RPMI7951 (cell line): ENCODE results near the gene CDKN2D. TPM values are rescaled to one million over a fixed set of nuclear protein-coding genes. Genes with fewer than 3 reads are reported as not detected.
"Not testable (repeated sequence)": the region's sequence is repeated elsewhere in the genome, so short reads cannot be mapped to it uniquely, and the experiment has no call there.

Experiments
- DNase-seq: peaks from one replicate; pipeline ENCODE4 v3.0.0-alpha.2; 2012; ENCODE audit warnings: low read depth
- total RNA-seq: library from RNA; depleted of rRNA; stranded (reverse); fragments of >200 nt; shearing (Covaris generic); gene quantifications from 2 replicates; pipeline ENCODE4 v1.2.3, GENCODE V29; 2014

Gene CDKN2D
- total RNA-seq, 1 experiment from 2014 or later = 32.9 TPM

DNA sequence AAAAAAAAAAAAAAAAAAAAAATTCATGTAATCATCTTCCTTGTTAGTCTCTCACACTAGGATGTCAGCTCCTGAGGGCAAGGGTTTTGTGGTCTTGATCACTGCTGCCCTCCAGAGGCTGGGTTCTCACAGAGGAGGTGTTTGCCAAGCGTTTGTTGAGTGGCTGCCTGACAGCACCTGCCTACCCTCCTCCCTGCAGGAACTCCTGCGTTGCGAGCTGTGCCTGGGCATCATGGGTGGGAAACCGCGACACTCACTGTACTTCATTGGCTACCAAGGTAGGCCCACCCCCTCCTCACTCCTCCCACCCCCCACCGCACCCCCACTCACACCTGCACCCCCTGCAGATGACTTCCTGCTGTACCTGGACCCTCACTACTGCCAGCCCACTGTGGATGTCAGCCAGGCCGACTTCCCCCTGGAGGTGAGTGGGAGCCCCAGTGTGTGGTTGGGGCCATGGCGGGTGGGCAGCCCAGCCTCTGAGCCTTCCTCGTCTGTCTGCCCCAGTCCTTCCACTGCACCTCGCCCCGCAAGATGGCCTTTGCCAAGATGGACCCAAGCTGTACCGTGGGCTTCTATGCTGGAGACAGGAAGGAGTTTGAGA lies 17.0 kb downstream of the CDKN2D start:
- DNase-seq = no peak

DNA sequence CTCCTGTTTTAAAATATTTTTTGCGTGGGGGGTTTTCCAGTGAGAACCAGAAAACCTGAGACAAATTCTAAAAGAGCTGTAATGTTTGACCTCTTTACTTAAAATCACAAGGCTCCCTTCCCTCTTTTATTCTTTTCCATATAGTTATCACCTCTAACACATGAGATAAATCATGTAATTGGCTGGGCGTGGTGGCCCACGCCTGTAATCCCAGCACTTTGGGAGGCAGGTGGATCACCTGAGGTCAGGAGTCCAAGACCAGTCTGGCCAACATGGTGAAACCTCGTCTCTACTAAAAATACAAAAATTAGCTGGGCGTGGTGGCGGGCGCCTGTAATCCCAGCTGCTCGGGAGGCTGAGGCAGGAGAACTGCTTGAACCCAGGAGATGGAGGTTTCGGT lies 17.8 kb downstream of the CDKN2D start:
- DNase-seq = not testable (repeated sequence)

DNA sequence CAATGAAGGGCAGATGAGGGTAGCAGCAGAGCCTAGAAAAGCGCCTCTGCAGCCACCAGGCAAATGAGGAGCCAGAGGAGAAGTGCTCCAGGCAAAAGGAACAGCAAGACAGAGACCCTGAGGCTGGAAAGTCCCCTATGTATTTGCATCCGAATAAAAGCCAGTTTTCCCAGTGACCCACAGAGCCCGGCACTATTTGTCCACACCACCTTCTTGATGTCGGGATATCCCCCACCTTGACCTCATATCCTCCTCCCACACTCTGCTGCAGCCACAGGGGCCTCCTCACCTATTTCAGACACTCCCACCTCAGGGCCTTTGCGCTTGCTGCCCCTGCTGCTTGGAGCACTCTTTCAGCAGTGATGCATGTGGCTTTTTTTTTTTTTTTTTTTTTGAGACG lies 18.4 kb downstream of the CDKN2D start:
- no peak for DNase-seq

DNA sequence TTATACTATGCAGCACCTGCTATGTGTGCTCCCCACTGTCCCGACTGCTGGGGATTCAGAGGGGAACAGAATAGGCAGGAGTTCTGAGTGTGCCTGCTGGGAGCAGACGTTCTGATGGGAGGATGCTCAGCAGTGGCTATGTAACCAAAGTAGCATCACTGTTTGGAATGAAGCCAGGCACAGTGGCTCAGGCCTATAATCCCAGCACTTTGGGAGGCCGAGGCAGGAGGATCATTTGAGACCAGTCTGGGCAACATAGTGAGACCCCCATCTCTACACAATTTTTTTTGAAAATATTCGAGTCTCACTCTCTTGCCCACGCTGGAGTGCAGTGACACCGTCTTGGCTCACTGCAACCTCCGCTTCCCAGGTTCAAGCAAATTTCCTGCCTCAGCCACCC lies 19.0 kb downstream of the CDKN2D start:
- DNase-seq = no peak

DNA sequence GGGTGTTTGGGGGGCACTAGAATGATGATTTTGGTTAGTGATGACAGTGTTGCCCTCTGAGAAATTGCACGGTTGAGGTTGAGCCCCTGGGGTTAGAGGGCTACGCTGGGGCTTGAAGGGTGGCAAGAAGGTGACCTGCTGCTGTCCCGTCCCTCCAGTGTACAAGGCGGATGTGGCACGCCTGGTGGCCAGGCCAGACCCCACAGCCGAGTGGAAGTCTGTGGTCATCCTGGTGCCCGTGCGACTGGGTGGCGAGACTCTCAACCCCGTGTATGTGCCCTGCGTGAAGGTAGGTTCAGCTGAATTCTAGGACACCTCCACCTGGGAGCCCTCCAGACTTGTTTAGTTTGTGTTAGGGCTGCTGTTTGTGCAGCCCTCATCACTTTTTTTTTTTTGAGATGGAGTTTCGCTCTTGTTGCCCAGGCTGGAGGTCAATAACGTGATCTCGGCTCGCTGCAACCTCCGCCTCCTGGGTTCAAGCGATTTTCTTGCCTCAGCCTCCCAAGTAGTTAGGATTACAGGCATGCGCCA lies 20.0 kb downstream of the CDKN2D start:
- DNase-seq = no peak

- DNase-seq = no peak
Observed at GRCh38 chr19:10546817-10547216, 22.0 kb downstream of the CDKN2D start.

DNA sequence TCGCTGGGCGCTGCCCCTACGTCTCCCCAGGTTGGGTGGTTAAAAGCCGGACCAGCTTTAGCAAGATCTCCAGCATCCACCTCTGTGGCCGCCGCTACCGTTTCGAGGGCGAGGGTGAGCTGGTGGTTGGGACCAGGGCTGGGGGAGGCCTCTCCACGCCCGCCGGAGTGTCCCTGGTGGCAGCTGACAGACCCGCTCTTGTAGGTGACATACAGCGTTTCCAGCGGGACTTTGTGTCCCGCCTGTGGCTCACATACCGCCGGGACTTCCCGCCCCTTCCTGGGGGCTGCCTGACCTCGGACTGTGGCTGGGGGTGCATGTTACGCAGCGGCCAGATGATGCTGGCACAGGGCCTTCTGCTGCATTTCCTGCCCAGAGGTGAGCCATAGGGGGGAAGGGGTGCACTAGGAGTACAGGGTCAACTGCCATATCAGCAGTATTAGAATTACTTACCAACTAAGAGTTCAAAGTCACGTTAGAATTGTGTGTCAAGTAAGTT lies 24.0 kb downstream of the CDKN2D start:
- DNase-seq = no peak

- no peak for DNase-seq
Observed at GRCh38 chr19:10544242-10544752, 24.5 kb downstream of the CDKN2D start.

- DNase-seq = peak; percentile 66
Observed at GRCh38 chr19:10543420-10544241, 25.1 kb downstream of the CDKN2D start, which contains the start of gene ATG4D. Gene ATG4D, plus strand, starts transcription at chr19:10543904. Its CDS starts 187 bp downstream, at chr19:10544091.

DNA sequence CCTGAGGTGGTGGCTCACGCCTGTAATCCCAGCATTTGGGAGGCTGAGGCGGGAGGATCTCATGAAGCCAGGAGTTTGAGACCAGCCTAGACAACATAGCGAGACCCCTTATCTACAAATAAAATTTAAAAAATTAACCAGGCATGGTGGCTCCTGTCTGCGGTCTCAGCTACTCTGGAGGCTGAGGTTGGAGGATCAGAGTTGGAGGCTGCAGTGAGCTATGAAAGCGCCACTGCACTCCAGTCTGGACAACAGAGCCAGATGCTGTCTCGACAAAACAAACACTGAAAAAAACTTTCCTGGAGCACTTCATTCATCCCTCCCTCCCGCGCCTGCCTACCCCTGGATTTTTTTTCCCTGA lies 25.7 kb downstream of the CDKN2D start:
- DNase-seq = no peak

DNA sequence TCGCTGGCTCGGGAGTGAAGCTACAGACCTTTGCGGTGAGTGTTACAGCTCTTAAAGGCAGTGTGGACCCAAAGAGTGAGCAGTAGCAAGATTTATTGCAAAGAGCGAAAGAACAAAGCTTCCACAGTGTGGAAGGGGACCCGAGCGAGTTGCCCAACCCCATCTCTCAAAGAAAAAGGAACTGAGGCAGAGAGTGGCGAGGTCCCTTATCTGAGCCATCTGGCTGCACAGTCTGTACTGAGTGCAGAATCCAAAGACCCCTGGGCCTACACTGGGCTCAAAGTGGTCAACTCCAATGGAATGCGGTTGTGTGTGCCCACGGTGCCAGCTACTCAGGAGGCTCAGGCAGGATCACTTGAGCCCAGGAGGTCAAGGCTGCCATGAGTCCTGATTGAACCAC lies 29.8 kb downstream of the CDKN2D start:
- not testable (repeated sequence) for DNase-seq

GRCh38 chr19:10538204-10538983 lies 30.4 kb downstream of the CDKN2D start:
- no peak for DNase-seq

GRCh38 chr19:10537668-10538067 lies 31.1 kb downstream of the CDKN2D start:
- no peak for DNase-seq

DNA sequence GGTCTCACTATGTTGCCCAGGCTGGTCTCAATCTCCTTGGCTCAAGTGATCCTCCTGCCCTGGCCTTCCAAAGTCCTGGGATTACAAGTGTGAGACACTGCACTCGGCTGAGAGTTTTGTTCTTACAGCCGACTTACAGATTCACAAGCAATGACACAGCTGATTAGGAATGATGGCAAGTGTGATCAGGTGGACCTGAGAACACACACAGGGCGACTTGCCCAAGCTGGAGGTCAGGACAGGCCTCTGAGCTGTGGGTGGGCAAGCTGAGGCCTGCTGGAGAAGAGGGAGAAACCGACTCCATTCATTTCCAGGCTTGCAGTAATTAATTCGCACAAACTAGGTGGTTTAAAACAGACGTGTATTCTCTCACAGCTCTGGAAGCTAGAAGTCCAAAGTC lies 33.2 kb downstream of the CDKN2D start:
- no peak for DNase-seq

GRCh38 chr19:10533646-10534386 lies 35.0 kb downstream of the CDKN2D start:
- no peak for DNase-seq

GRCh38 chr19:10532457-10532856 lies 36.3 kb downstream of the CDKN2D start:
- no peak for DNase-seq

GRCh38 chr19:10526887-10527286 lies 41.9 kb downstream of the CDKN2D start:
- not testable (repeated sequence) for DNase-seq

- no peak for DNase-seq
Observed at GRCh38 chr19:10525636-10526035, 43.1 kb downstream of the CDKN2D start.

DNA sequence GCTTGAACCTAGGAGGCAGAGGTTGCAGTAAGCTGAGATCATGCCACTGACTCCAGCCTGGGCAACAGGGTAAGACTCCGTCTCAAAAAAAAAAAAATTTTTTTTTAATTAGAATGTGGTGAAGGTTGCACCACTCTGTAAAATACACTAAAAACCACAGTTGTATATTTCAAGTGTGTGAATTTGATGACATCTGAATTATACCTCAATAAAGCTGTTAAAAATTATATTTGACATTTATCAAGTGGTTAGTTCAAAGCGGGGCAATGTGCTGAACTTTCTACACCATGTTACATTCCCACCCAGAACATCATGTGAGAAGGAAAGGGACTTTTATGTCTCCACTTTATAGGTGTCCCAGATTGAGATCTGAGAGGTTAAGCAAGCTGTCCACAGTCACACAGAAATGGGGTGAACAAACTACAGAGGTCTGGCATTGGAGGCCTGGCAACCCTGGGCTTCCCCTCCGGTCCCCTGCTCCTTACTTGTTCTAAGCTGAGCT lies 45.6 kb downstream of the CDKN2D start:
- no peak for DNase-seq

- DNase-seq = no peak
Observed at GRCh38 chr19:10521461-10522171, 47.2 kb downstream of the CDKN2D start.
